T-helper 22 cell (primary cell): ENCODE results near the gene WAPL.

ENCODE experiments used
- DNase-seq: peaks from one replicate; pipeline ENCODE4 v3.0.0-alpha.2; 2020; ENCODE audit warnings: low read depth

WAPL gene

DNA sequence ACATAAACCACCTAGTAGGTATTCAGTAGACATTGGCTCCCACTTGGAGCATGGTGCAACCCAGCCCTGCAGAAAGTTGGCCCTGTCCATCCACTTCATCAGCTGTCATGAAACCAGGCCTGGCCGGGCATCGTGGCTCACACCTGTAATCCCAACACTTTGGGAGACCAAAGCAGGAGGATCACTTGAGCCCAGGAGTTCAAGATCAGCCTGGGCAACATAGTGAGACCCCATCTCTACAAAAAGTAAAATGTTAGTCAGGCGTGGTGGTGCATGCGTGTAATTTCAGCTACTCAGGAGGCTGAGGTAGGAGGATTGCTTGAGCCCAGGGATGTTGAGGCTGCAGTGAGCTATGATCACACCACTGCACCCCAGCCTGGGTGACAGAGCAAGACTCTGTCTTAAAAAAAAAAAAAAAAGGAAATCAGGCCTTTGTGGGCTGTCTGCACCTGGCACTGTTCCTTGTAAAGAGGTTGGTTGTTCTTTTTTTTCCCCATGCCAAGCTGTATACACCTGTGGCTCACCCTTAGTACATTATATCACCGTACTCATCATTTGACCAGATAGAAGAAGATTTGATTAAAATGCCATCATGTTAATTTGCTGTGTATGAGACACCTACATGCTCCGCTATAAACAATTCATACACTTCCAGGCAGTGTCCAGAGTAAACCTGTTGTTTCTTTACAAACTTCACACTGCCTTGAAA lies 109.6 kb downstream of the WAPL start:
- DNase-seq: no peak

DNA sequence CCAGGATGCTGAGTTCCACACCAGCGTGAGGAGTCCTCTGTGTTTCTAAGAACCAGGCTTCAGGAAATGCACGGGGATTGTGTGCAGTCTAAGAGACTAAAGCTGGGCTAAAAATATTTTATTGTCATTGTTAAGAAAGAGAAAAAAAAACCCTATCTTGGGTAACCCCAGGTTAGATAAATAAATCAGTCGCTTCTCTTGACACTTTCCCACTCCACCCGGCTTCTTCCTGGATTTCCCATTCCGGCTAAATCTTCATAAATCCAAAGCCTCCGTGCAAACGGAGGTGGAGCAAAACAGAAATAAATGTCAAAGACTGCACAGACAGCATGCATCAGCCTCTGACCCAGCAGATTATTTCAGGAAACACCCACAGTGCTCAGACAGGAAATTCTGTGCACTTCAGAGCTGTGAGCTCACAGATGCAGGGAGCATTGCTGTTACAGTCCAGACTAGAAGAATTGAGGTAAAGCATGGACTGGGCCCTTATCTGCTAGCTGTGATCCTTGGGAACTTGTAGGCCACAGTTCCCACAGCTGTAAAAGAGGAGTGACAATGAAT lies 110.2 kb downstream of the WAPL start:
- no peak for DNase-seq

DNA sequence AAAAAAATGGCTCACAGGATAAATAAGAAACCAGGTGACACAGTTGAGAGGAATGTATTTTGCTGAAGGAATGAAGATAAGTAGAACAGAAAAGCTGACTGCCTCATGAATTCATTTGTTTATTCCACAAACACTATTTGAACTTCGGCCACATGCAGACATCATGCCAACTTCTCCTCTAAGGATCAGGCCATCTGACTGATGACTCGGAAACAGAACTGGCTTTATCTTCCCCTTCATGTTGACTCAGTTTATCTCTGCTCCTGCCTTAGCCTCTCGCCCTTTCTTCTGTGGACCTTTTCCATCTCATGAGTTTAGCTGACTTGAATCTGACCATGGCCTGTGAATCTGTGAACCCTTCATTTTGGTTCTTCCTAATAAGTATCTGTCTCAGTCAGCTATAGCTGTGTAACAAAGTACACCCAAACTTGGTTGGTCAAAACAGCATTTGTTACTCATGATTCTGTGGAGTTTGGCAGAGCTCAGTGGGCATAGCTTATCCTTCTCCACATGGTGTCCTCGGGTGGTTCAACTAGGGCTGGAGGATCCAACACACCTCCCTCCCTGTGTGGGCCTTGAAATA lies 111.0 kb downstream of the WAPL start:
- DNase-seq: no peak

DNA sequence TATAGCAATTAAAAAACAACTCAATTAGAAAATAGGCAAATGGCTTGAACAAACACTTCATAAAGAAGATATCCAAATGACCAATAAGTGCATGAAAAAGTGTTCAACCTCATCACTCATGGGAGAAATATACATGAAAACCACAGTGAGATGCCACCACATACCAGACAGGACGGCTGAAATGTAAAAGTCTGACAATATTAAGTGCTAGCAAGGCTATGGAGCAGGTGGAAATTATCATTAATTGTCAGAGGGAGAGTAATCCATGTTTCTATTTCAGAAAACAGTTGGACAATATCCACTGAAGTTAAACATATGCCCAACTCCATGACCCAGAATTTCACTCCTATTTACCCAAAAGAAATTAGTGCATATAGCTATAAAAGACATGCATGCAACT lies 112.4 kb downstream of the WAPL start:
- no peak for DNase-seq

DNA sequence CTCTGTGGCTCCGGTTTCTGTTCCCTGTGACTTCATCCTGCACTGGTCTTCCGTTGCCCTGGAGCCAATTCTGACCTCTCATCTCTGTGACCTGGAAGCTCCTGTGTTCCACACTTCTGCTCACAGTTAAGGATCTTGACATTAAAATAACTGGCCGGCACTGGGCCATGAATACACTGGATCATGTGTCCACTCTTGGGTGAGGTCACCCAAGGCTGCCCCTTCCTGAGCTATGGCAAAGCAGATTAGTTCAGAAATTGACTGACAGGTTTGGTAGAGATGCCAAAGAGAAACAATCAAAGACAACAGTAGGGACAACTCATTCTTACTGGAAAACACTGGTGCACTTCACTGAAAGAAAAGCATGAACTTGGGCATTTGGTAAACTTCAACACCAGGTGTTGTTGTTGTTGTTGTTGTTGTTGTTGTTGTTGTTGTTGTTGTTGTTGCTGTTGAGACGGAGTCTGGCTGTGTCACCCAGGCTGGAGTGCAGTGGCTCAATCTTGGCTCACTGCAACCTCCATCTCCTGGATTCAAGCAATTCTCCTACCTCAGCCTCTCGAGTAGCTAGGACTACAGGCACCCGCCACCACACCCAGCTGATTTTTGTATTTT lies 118.3 kb downstream of the WAPL start:
- DNase-seq: no peak

GRCh38 chr10:86402283-86402941 lies 119.2 kb downstream of the WAPL start:
- DNase-seq: no peak

DNA sequence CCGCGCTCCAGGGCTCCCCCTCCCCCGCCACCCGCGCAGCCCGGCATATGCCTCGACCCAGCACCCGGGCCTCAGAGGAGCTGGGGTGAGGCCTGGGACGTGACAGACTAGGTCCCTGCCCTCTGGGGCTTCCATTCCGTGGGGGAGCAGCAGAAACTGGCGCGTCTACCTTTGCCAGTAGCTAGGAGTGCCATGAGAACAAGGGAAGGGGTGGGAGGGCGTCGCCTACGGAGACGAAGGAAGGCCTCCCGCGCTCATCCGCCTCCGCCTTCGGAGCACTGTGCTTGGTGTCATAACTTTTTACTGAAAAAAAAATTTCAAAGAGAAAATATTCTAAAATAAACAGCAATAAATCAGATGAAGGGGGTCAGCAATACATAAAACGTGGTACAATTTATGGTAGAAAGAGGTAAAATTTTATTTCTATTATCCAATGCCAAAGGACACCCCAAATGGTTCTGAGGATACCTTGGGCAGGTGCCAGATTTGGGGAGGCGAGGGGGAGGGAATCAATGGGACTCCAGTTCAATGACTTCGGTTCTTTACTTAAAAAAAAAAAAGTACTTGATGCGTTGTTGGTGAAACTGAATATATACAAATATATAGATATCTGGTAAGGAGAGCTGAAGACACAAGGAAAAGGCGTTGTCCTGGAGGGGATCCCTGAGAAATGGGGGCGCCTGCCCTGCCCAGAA lies 119.9 kb downstream of the WAPL start:
- DNase-seq: no peak

DNA sequence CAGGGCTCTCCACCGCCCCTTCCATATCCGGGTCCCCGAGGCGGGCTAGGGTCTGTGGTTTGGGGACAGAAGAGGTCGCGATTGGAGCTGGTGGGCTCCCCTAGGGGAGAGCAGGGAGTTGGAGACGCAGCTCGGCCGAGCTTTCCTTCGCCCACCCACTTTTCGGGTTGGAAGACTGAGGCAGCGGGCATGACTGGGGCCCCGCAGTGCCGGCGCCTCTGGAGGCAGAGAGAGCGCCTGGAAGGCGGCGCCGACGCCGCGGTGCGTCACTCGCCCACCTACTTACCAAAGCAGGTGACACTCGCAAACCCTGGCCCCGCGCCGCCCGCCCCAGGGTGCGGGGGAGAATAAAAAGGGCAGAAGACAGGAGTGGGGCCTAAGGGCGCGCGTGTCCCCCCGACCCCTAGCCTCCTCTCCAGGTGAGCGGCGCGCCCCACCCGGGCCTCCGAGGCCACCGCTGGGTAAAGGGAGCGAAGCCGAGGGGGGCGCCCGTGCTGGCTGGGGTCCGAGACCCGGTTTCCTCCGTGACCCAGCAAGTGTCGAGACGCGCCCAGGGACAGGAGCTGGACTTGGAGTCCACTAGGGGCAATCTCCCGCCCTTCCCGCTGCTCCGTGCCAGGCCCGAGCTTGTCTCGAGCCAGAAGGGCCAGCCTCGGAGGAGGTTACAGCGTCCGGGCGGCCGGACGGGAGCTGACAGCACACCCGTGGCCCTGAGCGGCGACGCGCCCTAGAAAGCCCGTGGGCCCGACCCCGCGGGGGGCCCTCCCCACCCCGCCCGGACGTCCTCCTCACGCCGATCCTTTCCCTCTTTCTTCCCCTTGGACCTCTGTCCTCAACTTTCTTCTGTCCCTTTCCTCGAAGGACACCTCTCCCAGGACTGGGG lies 120.6 kb downstream of the WAPL start:
- peak; percentile 65 for DNase-seq

GRCh38 chr10:86399879-86400704 lies 121.5 kb downstream of the WAPL start:
- peak; percentile 81 for DNase-seq

DNA sequence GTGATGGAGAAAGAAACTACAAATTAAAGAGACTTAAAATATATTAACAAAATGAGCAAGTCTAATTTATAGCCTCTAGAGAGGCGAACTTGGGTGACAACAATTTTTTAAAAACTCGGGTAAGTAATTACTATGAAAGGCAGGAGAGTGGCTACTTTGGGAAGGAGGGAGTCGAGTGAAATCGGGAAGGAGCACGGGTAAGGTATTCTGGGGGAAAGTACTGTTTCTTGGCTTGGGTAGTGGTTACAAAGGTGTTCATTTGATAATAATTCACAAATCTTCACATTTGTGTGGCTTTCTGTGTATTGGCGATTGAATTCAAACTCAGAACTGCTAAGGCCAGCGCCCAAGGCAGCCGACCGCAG lies 122.1 kb downstream of the WAPL start:
- DNase-seq: no peak

DNA sequence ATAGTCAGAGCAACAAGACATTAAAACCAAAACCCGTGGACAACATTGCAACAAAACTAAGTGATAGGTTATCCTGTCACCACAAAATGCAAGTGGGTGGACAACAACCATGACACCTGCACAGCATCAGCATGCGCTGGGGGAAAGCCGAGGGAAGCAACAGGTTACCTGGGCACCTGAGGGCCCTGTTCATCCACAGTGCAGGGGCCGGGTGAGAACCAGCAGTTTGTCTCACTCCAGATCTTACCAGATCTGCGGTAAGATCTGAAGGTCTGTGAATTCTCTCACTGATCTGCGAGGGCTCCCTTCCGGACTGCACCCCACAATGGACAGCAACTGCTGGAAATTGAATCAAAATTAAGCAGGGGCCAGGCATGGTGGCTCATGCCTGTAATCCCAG lies 124.5 kb downstream of the WAPL start:
- DNase-seq: no peak

- DNase-seq: no peak
Measured at GRCh38 chr10:86393862-86394455, 127.6 kb downstream of the WAPL start.

DNA sequence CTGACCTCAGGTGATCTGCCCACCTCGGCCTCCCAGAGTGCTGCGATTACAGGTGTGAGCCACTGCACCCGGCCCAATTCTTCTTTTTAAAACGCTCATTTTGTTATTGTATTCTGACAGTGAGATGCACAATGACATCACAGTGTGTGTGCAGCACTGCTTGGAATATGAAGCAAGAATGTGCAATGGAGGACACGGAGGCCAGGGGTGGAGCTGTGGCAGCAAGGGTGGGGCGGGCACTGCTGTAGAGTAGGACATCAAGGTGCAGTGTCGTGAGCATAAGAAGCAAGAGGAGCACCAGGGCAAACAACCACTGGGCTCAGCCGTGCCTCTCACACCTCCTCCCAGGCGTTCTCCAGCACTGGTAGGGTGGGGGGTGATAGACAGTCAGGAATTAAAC lies 128.2 kb downstream of the WAPL start:
- no peak for DNase-seq

DNA sequence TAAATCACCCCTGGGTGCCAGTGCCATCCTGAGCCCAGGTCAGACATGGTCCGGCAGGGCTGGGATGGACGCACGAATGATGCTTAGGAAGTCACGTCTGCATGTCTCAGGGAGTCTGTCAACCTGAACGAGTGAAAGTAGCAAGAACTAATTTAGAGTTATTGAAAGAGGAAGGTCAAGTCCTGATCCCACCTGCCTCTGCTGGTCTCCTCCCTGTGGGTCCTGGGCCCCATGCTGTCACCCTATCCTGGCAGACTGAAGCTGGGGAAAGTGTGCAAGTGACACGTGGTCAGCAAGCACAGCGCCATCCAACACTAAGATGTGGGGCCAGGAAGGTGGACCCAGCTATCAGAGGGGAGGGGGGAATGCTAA lies 128.9 kb downstream of the WAPL start:
- no peak for DNase-seq

DNA sequence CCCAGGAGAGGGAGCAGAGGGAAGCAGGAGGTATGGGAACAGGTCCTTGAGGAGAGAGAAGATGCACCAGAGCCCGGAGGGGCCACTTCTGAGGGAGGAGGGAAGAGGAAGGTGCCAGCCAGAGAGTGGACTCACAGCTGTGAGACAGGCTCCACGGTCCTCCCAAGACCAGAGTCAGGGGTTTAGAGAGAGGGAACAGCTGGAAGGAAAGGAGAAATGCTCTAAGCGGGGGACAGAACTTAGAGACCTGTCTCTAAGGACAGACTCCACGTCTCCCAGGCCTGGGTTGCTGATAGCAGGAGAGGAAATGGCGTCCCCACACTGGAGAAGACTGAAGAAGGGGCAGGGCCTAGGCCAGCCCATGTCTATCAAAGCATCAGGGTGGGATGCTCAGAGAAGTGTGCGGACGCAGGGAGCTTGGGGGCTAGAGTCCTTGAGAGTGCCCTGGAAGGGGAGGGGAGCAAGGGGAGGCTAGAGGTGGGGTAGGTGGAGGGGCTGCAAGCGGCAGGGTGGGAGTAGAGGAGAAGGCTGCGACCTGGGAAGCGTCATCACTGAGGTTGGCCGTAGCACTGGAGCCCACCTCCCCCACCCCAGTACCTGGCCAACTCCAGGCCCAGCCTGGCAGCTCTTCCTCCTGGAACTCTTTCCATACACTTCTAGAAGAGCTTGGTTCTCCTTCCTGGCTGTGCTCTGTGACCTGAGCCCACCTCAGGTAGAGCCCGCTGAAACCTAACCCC lies 129.4 kb downstream of the WAPL start:
- no peak for DNase-seq

DNA sequence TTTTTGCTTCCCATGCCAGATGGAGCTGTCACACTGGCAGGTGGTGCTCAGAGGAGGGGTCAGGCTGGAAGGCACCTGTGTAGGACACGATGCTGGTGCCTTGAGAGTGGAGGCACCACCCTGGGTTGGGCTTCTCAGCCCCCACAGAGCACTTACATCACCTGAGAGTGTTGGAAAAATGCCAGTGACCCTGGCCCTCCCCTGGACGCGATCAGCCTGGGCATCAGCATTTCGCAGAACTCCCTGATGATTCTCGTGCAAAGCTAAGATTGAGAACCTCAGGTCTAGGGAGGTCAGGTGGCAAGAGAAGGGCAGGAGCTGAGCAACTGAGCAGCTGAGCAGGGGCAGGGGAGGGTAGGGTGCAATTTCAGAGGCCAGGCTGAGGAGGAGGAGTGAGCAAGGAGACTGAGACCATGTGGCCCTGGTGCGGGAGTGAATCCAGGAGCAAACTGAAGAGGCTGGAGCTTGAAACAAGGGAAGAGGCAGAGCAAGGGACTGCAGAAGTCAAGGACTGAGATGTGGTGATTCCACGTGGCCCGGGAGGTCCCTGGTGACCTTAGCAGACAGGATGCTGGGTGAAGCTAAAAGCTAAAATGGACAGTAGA lies 130.3 kb downstream of the WAPL start:
- no peak for DNase-seq

GRCh38 chr10:86390337-86391120 lies 131.1 kb downstream of the WAPL start:
- DNase-seq: no peak
